Measurements from ENCODE around the gene ATP10D. TPM values are rescaled to one million over a fixed set of nuclear protein-coding genes. Genes with fewer than 3 reads are reported as not detected.

Gene ATP10D
- total and polyA plus RNA-seq, 2 donors (not counting 1 experiment from before 2014, with no cell fraction given) = 16.1 to 36.2 TPM

GRCh38 chr4:47513461-47513860 lies 28.4 kb downstream of the ATP10D start:
- Histone ChIP-seq H3K36me3 (replicated peaks in 1 of 2; ENCODE audit: control extremely low read depth in 1 of 2, control insufficient read depth in 1 of 2, extremely low read depth in 1 of 2, insufficient read depth in 2 of 2, low read length in 1 of 2) (peaks cover 7 to 14% of the 10 kb centered on the region in 2 experiments), H2AFZ (ENCODE audit: insufficient read depth, low read depth, low read length, poor library complexity, severe bottlenecking) (no peak overlapping the region), H3K27me3 (replicated peaks in 1 of 4; ENCODE audit: control extremely low read depth in 1 of 4, control insufficient read depth in 3 of 4, insufficient read depth in 4 of 4, low read length in 3 of 4) (no peaks in the 10 kb centered on the region), H3K27ac (ENCODE audit: low read length in 2 of 2) (no peak overlapping the region), H3K9ac (ENCODE audit: low read length) (no peak overlapping the region), H3K4me3 (ENCODE audit: control extremely low read depth in 1 of 5, extremely low read depth in 1 of 5, insufficient read depth in 1 of 5, low read depth in 2 of 5, low read length in 4 of 5) (no peak overlapping the region), H3K79me2 (ENCODE audit: control insufficient read depth, insufficient read depth, low read length) (peaks cover 74% of the 10 kb centered on the region), H4K20me1 (ENCODE audit: control insufficient read depth, insufficient read depth, low read length, poor library complexity, severe bottlenecking) (no peaks in the 10 kb centered on the region), H3K9me3 (ENCODE audit: control extremely low read depth in 1 of 3, control insufficient read depth in 2 of 3, insufficient read depth in 1 of 3, low read length in 2 of 3) (no peaks in the 10 kb centered on the region), H3K4me2 (replicated peaks; ENCODE audit: low read depth, low read length, poor library complexity, severe bottlenecking) (no peak overlapping the region), H3K4me1 (ENCODE audit: control insufficient read depth in 2 of 2, insufficient read depth in 2 of 2, low read length in 2 of 2) (peaks cover 28 to 37% of the 10 kb centered on the region in 2 donors)
- no peak overlapping the region for H3K4me3 Mint-ChIP-seq
- ATAC-seq (ENCODE audit: low read depth) (no peak), DNase-seq (no peak)
- no peaks in the 10 kb centered on the region for H3K27me3 Mint-ChIP-seq
- ChIA-PET CTCF (no interaction called here), POLR2A (no interaction called here)
- intact Hi-C loops (cut with micrococcal nuclease) = loop anchor here (5.0 kb wide), 1 partner anchor 49 kb away; no protein-coding TSS in a partner anchor
- H3K27ac Mint-ChIP-seq = no peak overlapping the region
- no peak for TF ChIP-seq EZH2 (IDR thresholded peaks at IDR 0.05; ENCODE audit: borderline replicate concordance, insufficient read depth, low read depth, low read length, poor library complexity, severe bottlenecking)
- TF ChIP-seq CTCF (IDR thresholded peaks at IDR 0.05) = no peak
- peaks cover 41% of the 10 kb centered on the region for H3K4me1 Mint-ChIP-seq
- WGBS (ENCODE audit: insufficient coverage) = 100% methylated on average over 1 of the region's 1 CpG
- no peaks in the 10 kb centered on the region for H3K9me3 Mint-ChIP-seq (ENCODE audit: insufficient read depth)

GRCh38 chr4:47519239-47519883 lies 34.3 kb downstream of the ATP10D start:
- CTCF ChIA-PET = interaction anchor here (1.0 to 2.1 kb wide), 5 partner anchors 8 to 45 kb away, joined by 3 to 6 read pairs (median 4); no protein-coding TSS in a partner anchor
- no peak overlapping the region for H3K9ac ChIP-seq (ENCODE audit: low read length)
- intact Hi-C loops (cut with micrococcal nuclease) = loop anchor here (5.0 kb wide), 1 partner anchor 33 kb away; no protein-coding TSS in a partner anchor

More at GRCh38 chr4:47519239-47519883, 34.3 kb downstream of the ATP10D start:
- H3K36me3 ChIP-seq (replicated peaks in 1 of 2; ENCODE audit: control extremely low read depth in 1 of 2, control insufficient read depth in 1 of 2, extremely low read depth in 1 of 2, insufficient read depth in 2 of 2, low read length in 1 of 2) = peaks cover 11 to 17% of the 10 kb centered on the region in 2 experiments
- H3K4me1 Mint-ChIP-seq = peaks cover 25% of the 10 kb centered on the region
- H3K27me3 Mint-ChIP-seq = no peaks in the 10 kb centered on the region
- no peak for TF ChIP-seq CTCF (IDR thresholded peaks at IDR 0.05)
- TF ChIP-seq EZH2 (IDR thresholded peaks at IDR 0.05; ENCODE audit: borderline replicate concordance, insufficient read depth, low read depth, low read length, poor library complexity, severe bottlenecking) = no peak
- H3K9me3 Mint-ChIP-seq (ENCODE audit: insufficient read depth) = no peaks in the 10 kb centered on the region
- peak overlapping the region; percentile 30 for H3K4me2 ChIP-seq (replicated peaks; ENCODE audit: low read depth, low read length, poor library complexity, severe bottlenecking)
- peaks cover 12 to 16% of the 10 kb centered on the region in 2 donors for H3K4me1 ChIP-seq (ENCODE audit: control insufficient read depth in 2 of 2, insufficient read depth in 2 of 2, low read length in 2 of 2)
- H4K20me1 ChIP-seq (ENCODE audit: control insufficient read depth, insufficient read depth, low read length, poor library complexity, severe bottlenecking) = peaks cover 2% of the 10 kb centered on the region
- DNase-seq (peak; percentile 59), ATAC-seq (ENCODE audit: low read depth) (peak; percentile 92)
- H3K27ac Mint-ChIP-seq = peak overlapping the region; percentile 77
- H3K4me3 ChIP-seq (ENCODE audit: control extremely low read depth in 1 of 5, extremely low read depth in 1 of 5, insufficient read depth in 1 of 5, low read depth in 2 of 5, low read length in 4 of 5) = no peak overlapping the region
- 0% methylated on average over 1 of the region's 3 CpGs for WGBS (ENCODE audit: insufficient coverage)
- POLR2A ChIA-PET = interaction anchor here (0.8 kb wide), 1 partner anchor 30 kb away, joined by 3 read pairs; no protein-coding TSS in a partner anchor
- H3K4me3 Mint-ChIP-seq = peak overlapping the region; percentile 4
- peaks cover 39% of the 10 kb centered on the region for H3K79me2 ChIP-seq (ENCODE audit: control insufficient read depth, insufficient read depth, low read length)
- no peaks in the 10 kb centered on the region for H3K9me3 ChIP-seq (ENCODE audit: control extremely low read depth in 1 of 3, control insufficient read depth in 2 of 3, insufficient read depth in 1 of 3, low read length in 2 of 3)
- H2AFZ ChIP-seq (ENCODE audit: insufficient read depth, low read depth, low read length, poor library complexity, severe bottlenecking) = no peak overlapping the region
- H3K27ac ChIP-seq (ENCODE audit: low read length in 2 of 2) = peak overlapping the region in 1 of 2 donors; percentile 2
- H3K27me3 ChIP-seq (replicated peaks in 1 of 4; ENCODE audit: control extremely low read depth in 1 of 4, control insufficient read depth in 3 of 4, insufficient read depth in 4 of 4, low read length in 3 of 4) = no peaks in the 10 kb centered on the region
